SH-SY5Y (cell line): ENCODE measurements around the gene LAMC1.

Experiments
- GATA2 ChIP-seq: IDR thresholded peaks from 2 replicates; pipeline ENCODE4 v1.6.1; 2011; ENCODE audit warnings: mild to moderate bottlenecking, low read depth, low read length
- GATA3 ChIP-seq: IDR thresholded peaks from 2 replicates; pipeline ENCODE4 v1.6.1; 2011; ENCODE audit warnings: low read depth, mild to moderate bottlenecking, low read length, moderate library complexity

The LAMC1 gene

GRCh38 chr1:183178545-183178944 lies 155.3 kb downstream of the LAMC1 start:
- TF ChIP-seq GATA3 (no peak), GATA2 (no peak)

- TF ChIP-seq GATA3 (no peak), GATA2 (no peak)
These were observed 155.8 kb downstream of the LAMC1 start for GRCh38 chr1:183179033-183179432.

- TF ChIP-seq GATA3, result no peak
- TF ChIP-seq GATA2, result no peak
These were observed 157.0 kb downstream of the LAMC1 start for GRCh38 chr1:183180218-183180617.

- TF ChIP-seq GATA2 (no peak), GATA3 (no peak)
These were observed 157.4 kb downstream of the LAMC1 start for GRCh38 chr1:183180634-183181056.

- TF ChIP-seq GATA3 (no peak), GATA2 (no peak)
These were observed 162.8 kb downstream of the LAMC1 start, which contains the start of gene LAMC2 for GRCh38 chr1:183185941-183186490. Gene LAMC2 (plus strand): TSS chr1:183186264. CDS start chr1:183186353, 89 bp downstream.

GRCh38 chr1:183186841-183187240 lies 163.6 kb downstream of the LAMC1 start:
- TF ChIP-seq GATA3 (no peak), GATA2 (no peak)

GRCh38 chr1:183188240-183188639 lies 165.0 kb downstream of the LAMC1 start:
- no peak for TF ChIP-seq GATA2
- TF ChIP-seq GATA3, result no peak

- TF ChIP-seq GATA3, result no peak
- TF ChIP-seq GATA2, result no peak
These were observed 168.6 kb downstream of the LAMC1 start for GRCh38 chr1:183191833-183192232.

GRCh38 chr1:183193963-183194525 lies 170.8 kb downstream of the LAMC1 start:
- no peak for TF ChIP-seq GATA2
- TF ChIP-seq GATA3, result no peak

GRCh38 chr1:183194527-183195141 lies 171.4 kb downstream of the LAMC1 start:
- TF ChIP-seq GATA3 (no peak), GATA2 (no peak)

- TF ChIP-seq GATA2, result no peak
- no peak for TF ChIP-seq GATA3
These were observed 171.9 kb downstream of the LAMC1 start for GRCh38 chr1:183195142-183195574.
